SK-N-SH (cell line): ENCODE results near the gene FAM53C.

Experiments used
- CTCF ChIP-seq: fragments of 200-600 bp; sonication (generic); IDR thresholded peaks from 2 replicates; pipeline ENCODE4 v1.6.1; 2017; ENCODE audit warnings: antibody characterized with exemption, mild to moderate bottlenecking, moderate library complexity
- EP300 ChIP-seq, 2 experiments: IDR thresholded peaks; 2 replicates each; pipeline versions ENCODE4 v1.4.0 to v1.6.1; 2012; ENCODE audit warnings: borderline replicate concordance in 1 of 2, low read depth in 1 of 2, low read length in 1 of 2
- GABPA ChIP-seq: IDR thresholded peaks from 2 replicates; pipeline ENCODE4 v1.4.0; 2012; ENCODE audit warnings: low read depth, mild to moderate bottlenecking
- MXI1 ChIP-seq: IDR thresholded peaks from 2 replicates; pipeline ENCODE4 v1.6.1; 2012; ENCODE audit warnings: mild to moderate bottlenecking, low read depth, low read length, improper control_type of control experiment
- NFIC ChIP-seq: IDR thresholded peaks from 2 replicates; pipeline ENCODE4 v1.4.0; 2012; ENCODE audit warnings: borderline replicate concordance
- POLR2AphosphoS5 ChIP-seq: IDR thresholded peaks from 2 replicates; pipeline ENCODE4 v1.6.1; 2012; ENCODE audit warnings: low read depth, low read length
- RCOR1 ChIP-seq: fragments of 150-350 bp; IDR thresholded peaks from 2 replicates; pipeline ENCODE4 v1.6.1; 2017; ENCODE audit warnings: antibody characterized with exemption, low read length
- REST ChIP-seq: IDR thresholded peaks from 2 replicates; pipeline ENCODE4 v1.6.1; 2012; ENCODE audit warnings: mild to moderate bottlenecking, low read depth, low read length, moderate library complexity
- RFX5 ChIP-seq: IDR thresholded peaks from 2 replicates; pipeline ENCODE4 v1.6.1; 2012; ENCODE audit warnings: mild to moderate bottlenecking, improper control_type of control experiment, low read length
- TCF12 ChIP-seq: IDR thresholded peaks from 2 replicates; pipeline ENCODE4 v1.4.0; 2012
- TF ChIP-seq, protein P1 (sequence below): IDR thresholded peaks from 2 replicates; pipeline ENCODE4 v1.4.0; 2012; ENCODE audit warnings: low read depth

DNA sequence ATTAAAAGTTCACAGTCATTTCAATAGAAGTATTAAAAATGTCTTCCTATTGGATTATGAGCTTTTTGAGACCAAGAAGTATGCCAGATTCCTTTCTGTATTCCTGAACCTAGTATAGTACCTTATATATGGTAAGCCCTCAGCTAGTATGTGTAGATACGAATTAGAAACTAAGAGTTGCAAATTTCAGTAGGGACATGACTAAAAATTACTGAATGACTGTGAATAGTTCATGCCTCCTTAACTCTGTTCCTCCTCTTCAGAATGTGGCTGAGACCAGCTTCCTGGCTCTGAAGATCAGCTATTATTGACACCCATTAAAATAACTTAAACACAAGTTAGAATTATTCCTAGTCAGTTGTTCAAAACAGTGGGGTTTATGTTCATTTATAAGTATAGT, 34.2 kb downstream of the FAM53C start:
- no peak for TF ChIP-seq CTCF
- TF ChIP-seq, protein P1, sequence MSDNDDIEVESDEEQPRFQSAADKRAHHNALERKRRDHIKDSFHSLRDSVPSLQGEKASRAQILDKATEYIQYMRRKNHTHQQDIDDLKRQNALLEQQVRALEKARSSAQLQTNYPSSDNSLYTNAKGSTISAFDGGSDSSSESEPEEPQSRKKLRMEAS = no peak
- no peak for TF ChIP-seq RCOR1
- no peak for TF ChIP-seq GABPA
- no peak for TF ChIP-seq TCF12
- TF ChIP-seq NFIC = no peak
- TF ChIP-seq EP300 (IDR thresholded peaks at IDR 0.05; ENCODE audit: borderline replicate concordance in 1 of 2, low read depth in 1 of 2, low read length in 1 of 2) = no peak
- TF ChIP-seq RFX5 = no peak
- TF ChIP-seq REST = no peak
- no peak for TF ChIP-seq MXI1
- TF ChIP-seq POLR2AphosphoS5 = no peak
